ENCODE results near the gene RFX8.

Gene RFX8

DNA sequence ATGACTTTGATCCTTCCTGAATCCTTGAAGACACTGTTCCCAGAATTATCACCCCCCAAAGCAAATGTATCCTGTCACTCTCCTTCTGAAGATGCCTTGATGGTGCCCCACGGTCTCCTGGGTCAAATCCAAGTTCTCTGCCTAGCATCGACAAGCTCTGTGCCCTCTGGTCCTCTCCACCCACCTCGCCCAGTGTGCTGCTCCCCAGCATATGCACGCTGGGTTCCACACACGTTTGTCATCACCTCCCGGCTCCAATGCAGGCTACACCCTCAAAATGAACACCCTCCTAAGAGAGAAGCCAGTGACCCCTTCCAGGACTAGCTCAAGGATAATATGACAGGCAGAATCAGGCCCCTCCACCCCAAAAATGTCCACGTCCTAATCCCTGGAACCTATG lies 48.1 kb downstream of the RFX8 start:
- no peaks in the 10 kb centered on the region for H3K36me3 ChIP-seq (ENCODE audit: control insufficient read depth in 2 of 2, insufficient read depth in 1 of 2, low read length in 2 of 2)
- H3K4me3 ChIP-seq (ENCODE audit: low read depth, low read length), result no peak overlapping the region
- no peaks in the 10 kb centered on the region for H3K9me3 ChIP-seq (ENCODE audit: control insufficient read depth, insufficient read depth, low read depth, low read length)
- CTCF ChIA-PET, result no interaction called here
- no peak overlapping the region for H3K27ac ChIP-seq (ENCODE audit: extremely low read depth, low read depth, low read length)
- no peak for TF ChIP-seq ZNF266 (tag by site-specific recombination; IDR thresholded peaks at IDR 0.05; ENCODE audit: low read depth)
- no peak for TF ChIP-seq ZBTB21 (tag by site-specific recombination; IDR thresholded peaks at IDR 0.05)
- TF ChIP-seq, protein P1, sequence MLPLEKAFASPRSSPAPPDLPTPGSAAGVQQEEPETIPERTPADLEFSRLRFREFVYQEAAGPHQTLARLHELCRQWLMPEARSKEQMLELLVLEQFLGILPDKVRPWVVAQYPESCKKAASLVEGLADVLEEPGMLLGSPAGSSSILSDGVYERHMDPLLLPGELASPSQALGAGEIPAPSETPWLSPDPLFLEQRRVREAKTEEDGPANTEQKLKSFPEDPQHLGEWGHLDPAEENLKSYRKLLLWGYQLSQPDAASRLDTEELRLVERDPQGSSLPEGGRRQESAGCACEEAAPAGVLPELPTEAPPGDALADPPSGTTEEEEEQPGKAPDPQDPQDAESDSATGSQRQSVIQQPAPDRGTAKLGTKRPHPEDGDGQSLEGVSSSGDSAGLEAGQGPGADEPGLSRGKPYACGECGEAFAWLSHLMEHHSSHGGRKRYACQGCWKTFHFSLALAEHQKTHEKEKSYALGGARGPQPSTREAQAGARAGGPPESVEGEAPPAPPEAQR (tag by site-specific recombination; IDR thresholded peaks at IDR 0.05), result no peak
- no peak for TF ChIP-seq ZNF341 (tag by site-specific recombination; IDR thresholded peaks at IDR 0.05; ENCODE audit: low read depth)
- no peak for TF ChIP-seq ZNF184 (tag by site-specific recombination; IDR thresholded peaks at IDR 0.05)
- TF ChIP-seq ZNF837 (tag by site-specific recombination; IDR thresholded peaks at IDR 0.05), result no peak
- no peak for TF ChIP-seq ZNF248 (tag by site-specific recombination; IDR thresholded peaks at IDR 0.05)
- TF ChIP-seq, protein P2, sequence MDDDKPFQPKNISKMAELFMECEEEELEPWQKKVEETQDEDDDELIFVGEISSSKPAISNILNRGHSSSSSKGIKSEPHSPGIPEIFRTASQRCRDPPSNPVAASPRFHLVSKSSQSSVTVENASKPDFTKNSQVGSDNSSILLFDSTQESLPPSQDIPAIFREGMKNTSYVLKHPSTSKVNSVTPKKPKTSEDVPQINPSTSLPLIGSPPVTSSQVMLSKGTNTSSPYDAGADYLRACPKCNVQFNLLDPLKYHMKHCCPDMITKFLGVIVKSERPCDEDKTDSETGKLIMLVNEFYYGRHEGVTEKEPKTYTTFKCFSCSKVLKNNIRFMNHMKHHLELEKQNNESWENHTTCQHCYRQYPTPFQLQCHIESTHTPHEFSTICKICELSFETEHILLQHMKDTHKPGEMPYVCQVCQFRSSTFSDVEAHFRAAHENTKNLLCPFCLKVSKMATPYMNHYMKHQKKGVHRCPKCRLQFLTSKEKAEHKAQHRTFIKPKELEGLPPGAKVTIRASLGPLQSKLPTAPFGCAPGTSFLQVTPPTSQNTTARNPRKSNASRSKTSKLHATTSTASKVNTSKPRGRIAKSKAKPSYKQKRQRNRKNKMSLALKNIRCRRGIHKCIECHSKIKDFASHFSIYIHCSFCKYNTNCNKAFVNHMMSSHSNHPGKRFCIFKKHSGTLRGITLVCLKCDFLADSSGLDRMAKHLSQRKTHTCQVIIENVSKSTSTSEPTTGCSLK (tag by site-specific recombination; IDR thresholded peaks at IDR 0.05), result no peak
- no peak for TF ChIP-seq ZFP37 (tag by site-specific recombination; IDR thresholded peaks at IDR 0.05)
- TF ChIP-seq HOXD13 (CRISPR knock-in tag; IDR thresholded peaks at IDR 0.05; ENCODE audit: borderline replicate concordance), result no peak
- TF ChIP-seq ZNF561 (tag by site-specific recombination; IDR thresholded peaks at IDR 0.05; ENCODE audit: borderline replicate concordance), result no peak
- no peak for TF ChIP-seq SCRT1 (tag by site-specific recombination; IDR thresholded peaks at IDR 0.05; ENCODE audit: borderline replicate concordance)
- no peak for TF ChIP-seq ZNF549 (tag by site-specific recombination; IDR thresholded peaks at IDR 0.05)
- no peak for TF ChIP-seq KLF7 (tag by site-specific recombination; IDR thresholded peaks at IDR 0.05; ENCODE audit: borderline replicate concordance)
- TF ChIP-seq, protein P3, sequence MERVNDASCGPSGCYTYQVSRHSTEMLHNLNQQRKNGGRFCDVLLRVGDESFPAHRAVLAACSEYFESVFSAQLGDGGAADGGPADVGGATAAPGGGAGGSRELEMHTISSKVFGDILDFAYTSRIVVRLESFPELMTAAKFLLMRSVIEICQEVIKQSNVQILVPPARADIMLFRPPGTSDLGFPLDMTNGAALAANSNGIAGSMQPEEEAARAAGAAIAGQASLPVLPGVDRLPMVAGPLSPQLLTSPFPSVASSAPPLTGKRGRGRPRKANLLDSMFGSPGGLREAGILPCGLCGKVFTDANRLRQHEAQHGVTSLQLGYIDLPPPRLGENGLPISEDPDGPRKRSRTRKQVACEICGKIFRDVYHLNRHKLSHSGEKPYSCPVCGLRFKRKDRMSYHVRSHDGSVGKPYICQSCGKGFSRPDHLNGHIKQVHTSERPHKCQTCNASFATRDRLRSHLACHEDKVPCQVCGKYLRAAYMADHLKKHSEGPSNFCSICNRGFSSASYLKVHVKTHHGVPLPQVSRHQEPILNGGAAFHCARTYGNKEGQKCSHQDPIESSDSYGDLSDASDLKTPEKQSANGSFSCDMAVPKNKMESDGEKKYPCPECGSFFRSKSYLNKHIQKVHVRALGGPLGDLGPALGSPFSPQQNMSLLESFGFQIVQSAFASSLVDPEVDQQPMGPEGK (tag by site-specific recombination; IDR thresholded peaks at IDR 0.05), result no peak
- POLR2A ChIA-PET, result no interaction called here
- H3K4me1 ChIP-seq (ENCODE audit: control insufficient read depth, insufficient read depth, low read length), result no peaks in the 10 kb centered on the region

DNA sequence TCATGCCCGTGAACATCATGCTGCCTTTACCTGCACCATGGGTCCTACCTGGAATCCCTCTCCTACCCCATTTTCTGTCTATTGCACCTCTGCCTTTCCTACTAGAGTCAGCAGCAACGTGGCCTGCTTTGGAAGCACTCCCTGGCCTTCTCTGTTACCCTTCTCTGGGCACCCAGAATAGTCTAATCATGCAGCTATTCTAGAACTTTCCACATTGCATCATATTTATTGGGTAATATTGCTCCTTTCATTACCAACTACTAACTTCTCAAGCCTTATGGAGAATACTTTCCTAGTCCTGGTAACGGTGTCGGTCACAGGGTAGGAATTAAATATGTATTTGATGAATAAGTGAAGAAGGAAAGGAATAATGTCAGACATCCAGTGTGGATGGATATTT lies 54.3 kb downstream of the RFX8 start:
- POLR2A ChIA-PET, result no interaction called here
- H3K9me3 ChIP-seq (ENCODE audit: control insufficient read depth, insufficient read depth, low read depth, low read length), result no peaks in the 10 kb centered on the region
- no peaks in the 10 kb centered on the region for H3K36me3 ChIP-seq (ENCODE audit: control insufficient read depth in 2 of 2, insufficient read depth in 1 of 2, low read length in 2 of 2)
- CTCF ChIA-PET, result interaction anchor here (0.7 kb wide), 1 partner anchor 234 kb away, joined by 3 read pairs; no protein-coding TSS in a partner anchor
- TF ChIP-seq ZSCAN23 (tag by site-specific recombination; IDR thresholded peaks at IDR 0.05) (no peak), ZNF184 (tag by site-specific recombination; IDR thresholded peaks at IDR 0.05) (no peak), ZNF610 (tag by site-specific recombination; IDR thresholded peaks at IDR 0.05; ENCODE audit: borderline replicate concordance) (no peak), ZNF549 (tag by site-specific recombination; IDR thresholded peaks at IDR 0.05) (no peak), ZNF311 (tag by site-specific recombination; IDR thresholded peaks at IDR 0.05; ENCODE audit: borderline replicate concordance) (no peak), ZNF701 (tag by site-specific recombination; IDR thresholded peaks at IDR 0.05) (no peak), ZSCAN30 (tag by site-specific recombination; IDR thresholded peaks at IDR 0.05) (no peak), ZNF335 (tag by site-specific recombination; conservative IDR thresholded peaks at IDR 0.05) (no peak), ZEB2 (tag by site-specific recombination; IDR thresholded peaks at IDR 0.05) (no peak), SP2 (tag by site-specific recombination; IDR thresholded peaks at IDR 0.05) (no peak)
- TF ChIP-seq, protein P4, sequence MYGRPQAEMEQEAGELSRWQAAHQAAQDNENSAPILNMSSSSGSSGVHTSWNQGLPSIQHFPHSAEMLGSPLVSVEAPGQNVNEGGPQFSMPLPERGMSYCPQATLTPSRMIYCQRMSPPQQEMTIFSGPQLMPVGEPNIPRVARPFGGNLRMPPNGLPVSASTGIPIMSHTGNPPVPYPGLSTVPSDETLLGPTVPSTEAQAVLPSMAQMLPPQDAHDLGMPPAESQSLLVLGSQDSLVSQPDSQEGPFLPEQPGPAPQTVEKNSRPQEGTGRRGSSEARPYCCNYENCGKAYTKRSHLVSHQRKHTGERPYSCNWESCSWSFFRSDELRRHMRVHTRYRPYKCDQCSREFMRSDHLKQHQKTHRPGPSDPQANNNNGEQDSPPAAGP (tag by site-specific recombination; IDR thresholded peaks at IDR 0.05), result no peak
- no peak overlapping the region for H3K27ac ChIP-seq (ENCODE audit: extremely low read depth, low read depth, low read length)
- H3K4me1 ChIP-seq (ENCODE audit: control insufficient read depth, insufficient read depth, low read length), result no peaks in the 10 kb centered on the region
- H3K4me3 ChIP-seq (ENCODE audit: low read depth, low read length), result no peak overlapping the region

Measured in HEK293 (cell line).